ENCODE data around the gene ADAT1. TPM values are rescaled to one million over a fixed set of nuclear protein-coding genes. Genes with fewer than 3 reads are reported as not detected.
A peak's percentile ranks its signal among the peaks of the same experiment; 100 is the strongest.

ADAT1 gene
- total and polyA plus RNA-seq, 2 of the 8 experiments (the other 6 are each of a cell fraction or from before 2014, with no cell fraction given), result 30.7 to 44.7 TPM

DNA sequence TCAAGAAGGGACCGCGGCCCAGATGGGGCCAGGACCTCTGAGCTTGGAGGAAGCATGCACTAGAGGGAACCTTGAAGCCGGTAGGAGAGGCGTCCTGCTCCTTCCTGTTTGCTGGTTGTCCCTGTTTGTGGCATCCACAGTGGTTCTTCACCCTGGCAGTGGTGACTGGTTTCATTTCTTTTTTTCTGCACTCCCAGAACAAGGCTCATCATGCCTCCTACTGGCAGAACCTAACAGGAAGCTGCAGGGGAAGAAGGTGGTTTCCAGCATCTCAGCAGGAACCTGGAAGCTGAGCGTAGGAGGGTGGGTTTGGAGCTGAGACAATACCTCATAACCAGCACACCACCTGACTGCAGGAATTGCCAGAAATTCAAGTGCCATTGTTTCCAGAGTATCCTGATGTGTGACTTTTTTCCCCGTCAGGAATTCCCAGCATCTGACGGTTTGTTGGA is 72.8 kb downstream of the ADAT1 start:
- Histone ChIP-seq H3K9ac (replicated peaks in 1 of 4; ENCODE audit: extremely low read depth in 1 of 4, low read depth in 3 of 4, low read length in 3 of 4) (no peak overlapping the region), H3K4me2 (ENCODE audit: insufficient read depth in 1 of 2, low read depth in 2 of 2, low read length in 2 of 2) (peak overlapping the region; percentile 2 to 50; a peak in 2 of 4 replicates), H3K27ac (ENCODE audit: low read depth, low read length) (peak overlapping the region; percentile 65; the same call in 1 of the 2 replicates), H3K56ac (replicated peaks; ENCODE audit: insufficient read length, low read depth, low read length) (no peak overlapping the region), H4K8ac (ENCODE audit: extremely low read depth, insufficient read depth, low read length) (0 out of 2 replicates have a peak overlapping the region, but pooled peaks have one; percentile 19), H3K23ac (ENCODE audit: insufficient read length) (no peak overlapping the region), H3K9me3 (ENCODE audit: insufficient read depth in 2 of 2, low read depth in 1 of 2, low read length in 1 of 2) (no peaks in the 10 kb centered on the region), H3K4me3 (ENCODE audit: extremely low read depth in 1 of 4, insufficient read depth in 2 of 4, low read depth in 3 of 4, low read length in 4 of 4) (no peak overlapping the region), H2BK120ac (replicated peaks; ENCODE audit: low read depth, low read length) (no peak overlapping the region), H2BK12ac (ENCODE audit: low read depth, low read length) (no peak overlapping the region), H3K4ac (replicated peaks; ENCODE audit: insufficient read length, low read depth, low read length) (no peak overlapping the region), H3K23me2 (ENCODE audit: low read depth, low read length) (no peaks in the 10 kb centered on the region; the same call in 1 of the 2 replicates), H2BK15ac (ENCODE audit: low read length) (no peak overlapping the region), H3K79me1 (ENCODE audit: low read depth, low read length) (no peaks in the 10 kb centered on the region), H2AFZ (ENCODE audit: low read length) (peak overlapping the region; percentile 72; the same call in 1 of the 2 replicates), H2BK20ac (ENCODE audit: low read length) (no peak overlapping the region), H4K20me1 (replicated peaks in 1 of 2; ENCODE audit: control insufficient read depth in 1 of 2, insufficient read depth in 2 of 2, low read length in 2 of 2) (no peaks in the 10 kb centered on the region), H3K36me3 (ENCODE audit: control insufficient read depth in 2 of 4, insufficient read depth in 4 of 4, low read length in 3 of 4) (no peaks in the 10 kb centered on the region), H3K79me2 (ENCODE audit: control insufficient read depth in 1 of 2, insufficient read depth in 2 of 2, low read length in 2 of 2) (no peaks in the 10 kb centered on the region), H4K91ac (replicated peaks; ENCODE audit: insufficient read length, low read length) (no peak overlapping the region), H2AK5ac (ENCODE audit: low read depth, low read length) (no peak overlapping the region), H3K14ac (ENCODE audit: insufficient read length) (no peak overlapping the region), H3K27me3 (replicated peaks in 1 of 4; ENCODE audit: control insufficient read depth in 3 of 4, extremely low read depth in 1 of 4, insufficient read depth in 3 of 4, low read length in 3 of 4) (no peaks in the 10 kb centered on the region), H2BK5ac (ENCODE audit: low read depth, low read length) (no peak overlapping the region), H3K4me1 (replicated peaks in 1 of 4; ENCODE audit: control insufficient read depth in 3 of 4, insufficient read depth in 4 of 4, low read length in 3 of 4) (peaks cover 0 to 5% (median 0%) of the 10 kb centered on the region in 4 experiments; a peak in 5 of 7 replicates), H4K5ac (ENCODE audit: insufficient read length, low read depth, low read length) (no peak overlapping the region), H3K18ac (ENCODE audit: extremely low read depth, low read length) (no peak overlapping the region)
- POLR2A ChIA-PET (ENCODE audit: partially characterized antibody), result interaction anchor here (0.8 to 2.1 kb wide), 9 partner anchors 9 to 117 kb away, joined by 3 to 7 read pairs (median 5); partner anchors contain the start of genes CFDP1, GABARAPL2 and TERF2IP
- WGBS, 2 experiments (ENCODE audit: extremely low coverage in 1 of 2, insufficient coverage in 1 of 2, insufficient read length in 1 of 2, insufficient replicate concordance in 2 of 2, low coverage in 1 of 2, low lambda C conversion rate in 2 of 2, missing lambda C conversion rate in 1 of 2), result 60% methylated on average over 7 of the region's 7 CpGs; no CpG with 5 or more reads in 1 of the 2 experiments
- CTCF ChIA-PET (ENCODE audit: partially characterized antibody), result interaction anchor here (0.7 to 12.7 kb wide), 27 partner anchors 9 to 158 kb away, joined by 3 to 158 read pairs (median 4); partner anchors contain the start of genes CFDP1, CHST5 and TMEM170A
- FAIRE-seq (peak; percentile 86), DNase-seq (ENCODE audit: low read depth in 1 of 2, low spot score in 2 of 2) (peak in 1 of 2 experiments; percentile 58)
- TF ChIP-seq TAF7 (optimal IDR thresholded peaks at IDR 0.05; ENCODE audit: borderline replicate concordance, low read depth, low read length) (no peak), NRF1 (IDR thresholded peaks at IDR 0.05; ENCODE audit: low read depth, low read length) (no peak), CREB1 (IDR thresholded peaks at IDR 0.05) (no peak), BACH1 (IDR thresholded peaks at IDR 0.05; ENCODE audit: low read length) (no peak), CEBPB (IDR thresholded peaks at IDR 0.05; ENCODE audit: low read depth, low read length) (no peak), BRCA1 (IDR thresholded peaks at IDR 0.05; ENCODE audit: low read depth, low read length) (no peak), KDM5A (IDR thresholded peaks at IDR 0.05; ENCODE audit: low read length) (no peak), SP1 (IDR thresholded peaks at IDR 0.05; ENCODE audit: low read depth, low read length) (no peak), SUZ12 (IDR thresholded peaks at IDR 0.05; ENCODE audit: low read length) (no peak)
- TF ChIP-seq, protein P1, sequence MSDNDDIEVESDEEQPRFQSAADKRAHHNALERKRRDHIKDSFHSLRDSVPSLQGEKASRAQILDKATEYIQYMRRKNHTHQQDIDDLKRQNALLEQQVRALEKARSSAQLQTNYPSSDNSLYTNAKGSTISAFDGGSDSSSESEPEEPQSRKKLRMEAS (IDR thresholded peaks at IDR 0.05), result 0 out of 2 replicates have a peak, but pooled peaks have one; percentile 25
- TF ChIP-seq, protein P2, sequence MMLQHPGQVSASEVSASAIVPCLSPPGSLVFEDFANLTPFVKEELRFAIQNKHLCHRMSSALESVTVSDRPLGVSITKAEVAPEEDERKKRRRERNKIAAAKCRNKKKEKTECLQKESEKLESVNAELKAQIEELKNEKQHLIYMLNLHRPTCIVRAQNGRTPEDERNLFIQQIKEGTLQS (IDR thresholded peaks at IDR 0.05; ENCODE audit: insufficient read depth, low read depth, low read length), result no peak
- TF ChIP-seq, protein P3, sequence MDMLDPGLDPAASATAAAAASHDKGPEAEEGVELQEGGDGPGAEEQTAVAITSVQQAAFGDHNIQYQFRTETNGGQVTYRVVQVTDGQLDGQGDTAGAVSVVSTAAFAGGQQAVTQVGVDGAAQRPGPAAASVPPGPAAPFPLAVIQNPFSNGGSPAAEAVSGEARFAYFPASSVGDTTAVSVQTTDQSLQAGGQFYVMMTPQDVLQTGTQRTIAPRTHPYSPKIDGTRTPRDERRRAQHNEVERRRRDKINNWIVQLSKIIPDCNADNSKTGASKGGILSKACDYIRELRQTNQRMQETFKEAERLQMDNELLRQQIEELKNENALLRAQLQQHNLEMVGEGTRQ (IDR thresholded peaks at IDR 0.05; ENCODE audit: low read length), result peak; percentile 23; the same call in 1 of the 2 replicates

Measured in H1 (cell line).